ENCODE data around the gene NAXE.

DNA sequence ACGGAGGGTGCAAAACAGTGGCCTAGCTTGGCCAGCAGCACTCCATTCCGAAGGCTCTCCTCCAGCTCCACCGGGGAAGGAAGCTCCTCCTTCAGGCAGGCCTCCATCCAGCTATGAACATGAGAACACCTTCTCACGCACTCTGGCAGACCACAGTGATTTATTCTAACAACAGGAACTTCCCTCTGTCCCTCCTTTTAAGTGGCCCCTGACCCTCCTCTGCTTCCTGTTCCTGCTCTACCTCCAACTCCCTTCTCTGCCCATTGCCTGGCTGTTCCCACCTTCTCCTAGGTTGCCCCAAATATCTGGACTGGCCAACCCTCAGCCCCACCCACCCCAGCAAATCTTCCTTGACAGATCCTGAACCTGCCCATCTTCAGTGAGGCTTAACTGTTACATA lies 25.1 kb upstream of the NAXE start:
- TF ChIP-seq, protein P1, sequence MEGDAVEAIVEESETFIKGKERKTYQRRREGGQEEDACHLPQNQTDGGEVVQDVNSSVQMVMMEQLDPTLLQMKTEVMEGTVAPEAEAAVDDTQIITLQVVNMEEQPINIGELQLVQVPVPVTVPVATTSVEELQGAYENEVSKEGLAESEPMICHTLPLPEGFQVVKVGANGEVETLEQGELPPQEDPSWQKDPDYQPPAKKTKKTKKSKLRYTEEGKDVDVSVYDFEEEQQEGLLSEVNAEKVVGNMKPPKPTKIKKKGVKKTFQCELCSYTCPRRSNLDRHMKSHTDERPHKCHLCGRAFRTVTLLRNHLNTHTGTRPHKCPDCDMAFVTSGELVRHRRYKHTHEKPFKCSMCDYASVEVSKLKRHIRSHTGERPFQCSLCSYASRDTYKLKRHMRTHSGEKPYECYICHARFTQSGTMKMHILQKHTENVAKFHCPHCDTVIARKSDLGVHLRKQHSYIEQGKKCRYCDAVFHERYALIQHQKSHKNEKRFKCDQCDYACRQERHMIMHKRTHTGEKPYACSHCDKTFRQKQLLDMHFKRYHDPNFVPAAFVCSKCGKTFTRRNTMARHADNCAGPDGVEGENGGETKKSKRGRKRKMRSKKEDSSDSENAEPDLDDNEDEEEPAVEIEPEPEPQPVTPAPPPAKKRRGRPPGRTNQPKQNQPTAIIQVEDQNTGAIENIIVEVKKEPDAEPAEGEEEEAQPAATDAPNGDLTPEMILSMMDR (conservative IDR thresholded peaks at IDR 0.05; ENCODE audit: low read depth, low read length): no peak
- TF ChIP-seq EZH2 (IDR thresholded peaks at IDR 0.05; ENCODE audit: low read length, unreplicated experiment): no peak

All from PC-3 (cell line).